ENCODE data around the gene PPFIA3.

Gene PPFIA3

DNA sequence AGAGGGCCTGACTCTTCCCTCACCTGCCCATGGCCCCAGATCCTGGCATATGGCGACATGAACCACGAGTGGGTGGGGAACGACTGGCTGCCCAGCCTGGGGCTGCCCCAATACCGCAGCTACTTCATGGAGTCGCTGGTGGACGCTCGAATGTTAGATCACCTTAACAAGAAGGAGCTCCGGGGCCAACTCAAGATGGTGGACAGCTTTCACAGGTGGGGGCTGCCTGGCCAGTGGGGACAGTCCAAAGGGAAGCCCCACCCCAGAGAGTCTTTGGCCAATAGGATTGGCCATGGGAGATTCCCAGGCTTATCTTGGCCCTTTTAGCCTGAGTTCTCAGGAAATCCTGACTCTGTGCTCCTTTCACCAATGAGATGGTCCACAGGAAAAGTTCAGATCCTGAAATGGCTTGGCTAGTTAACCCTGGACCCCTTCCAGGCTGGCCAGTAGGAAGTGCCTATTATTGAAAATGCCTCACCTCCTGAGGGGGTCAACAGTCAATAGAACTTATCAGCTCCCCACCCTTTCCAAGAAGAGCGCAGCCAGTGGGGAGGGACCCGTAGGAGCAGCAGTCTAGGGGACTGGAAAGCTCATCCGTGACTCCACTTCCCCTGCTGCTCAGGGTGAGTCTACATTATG lies 28.8 kb downstream of the PPFIA3 start:
- Histone ChIP-seq H3K4me2 (ENCODE audit: low read depth, low read length, poor library complexity, severe bottlenecking) (no peak overlapping the region), H3K9me2 (replicated peaks; ENCODE audit: insufficient read depth, low read length) (no peaks in the 10 kb centered on the region), H3K9me3 (ENCODE audit: insufficient read depth, low read length) (no peaks in the 10 kb centered on the region), H4K20me1 (ENCODE audit: low read depth, low read length) (no peaks in the 10 kb centered on the region), H3K36me3 (ENCODE audit: low read length) (no peaks in the 10 kb centered on the region), H3F3A (ENCODE audit: insufficient read depth) (0 out of 2 replicates have a peak, but pooled peaks cover 5% of the 10 kb centered on the region), H3K27ac (ENCODE audit: low read depth, low read length) (no peak overlapping the region), H3K27me3 (ENCODE audit: low read length) (no peaks in the 10 kb centered on the region), H3K79me2 (ENCODE audit: insufficient read depth, low read length) (no peaks in the 10 kb centered on the region), H3K4me3 (ENCODE audit: insufficient read depth, low read length, poor library complexity, severe bottlenecking) (no peak overlapping the region), H3K9ac (ENCODE audit: low read length) (no peak overlapping the region), H2AFZ (ENCODE audit: low read depth, low read length, severe bottlenecking) (no peak overlapping the region)
- TF ChIP-seq EZH2phosphoT487 (conservative IDR thresholded peaks at IDR 0.05; ENCODE audit: low read length) = no peak
- TF ChIP-seq, protein P1, sequence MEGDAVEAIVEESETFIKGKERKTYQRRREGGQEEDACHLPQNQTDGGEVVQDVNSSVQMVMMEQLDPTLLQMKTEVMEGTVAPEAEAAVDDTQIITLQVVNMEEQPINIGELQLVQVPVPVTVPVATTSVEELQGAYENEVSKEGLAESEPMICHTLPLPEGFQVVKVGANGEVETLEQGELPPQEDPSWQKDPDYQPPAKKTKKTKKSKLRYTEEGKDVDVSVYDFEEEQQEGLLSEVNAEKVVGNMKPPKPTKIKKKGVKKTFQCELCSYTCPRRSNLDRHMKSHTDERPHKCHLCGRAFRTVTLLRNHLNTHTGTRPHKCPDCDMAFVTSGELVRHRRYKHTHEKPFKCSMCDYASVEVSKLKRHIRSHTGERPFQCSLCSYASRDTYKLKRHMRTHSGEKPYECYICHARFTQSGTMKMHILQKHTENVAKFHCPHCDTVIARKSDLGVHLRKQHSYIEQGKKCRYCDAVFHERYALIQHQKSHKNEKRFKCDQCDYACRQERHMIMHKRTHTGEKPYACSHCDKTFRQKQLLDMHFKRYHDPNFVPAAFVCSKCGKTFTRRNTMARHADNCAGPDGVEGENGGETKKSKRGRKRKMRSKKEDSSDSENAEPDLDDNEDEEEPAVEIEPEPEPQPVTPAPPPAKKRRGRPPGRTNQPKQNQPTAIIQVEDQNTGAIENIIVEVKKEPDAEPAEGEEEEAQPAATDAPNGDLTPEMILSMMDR (IDR thresholded peaks at IDR 0.05; ENCODE audit: insufficient read depth, low read length, poor library complexity, severe bottlenecking) = no peak

DNA sequence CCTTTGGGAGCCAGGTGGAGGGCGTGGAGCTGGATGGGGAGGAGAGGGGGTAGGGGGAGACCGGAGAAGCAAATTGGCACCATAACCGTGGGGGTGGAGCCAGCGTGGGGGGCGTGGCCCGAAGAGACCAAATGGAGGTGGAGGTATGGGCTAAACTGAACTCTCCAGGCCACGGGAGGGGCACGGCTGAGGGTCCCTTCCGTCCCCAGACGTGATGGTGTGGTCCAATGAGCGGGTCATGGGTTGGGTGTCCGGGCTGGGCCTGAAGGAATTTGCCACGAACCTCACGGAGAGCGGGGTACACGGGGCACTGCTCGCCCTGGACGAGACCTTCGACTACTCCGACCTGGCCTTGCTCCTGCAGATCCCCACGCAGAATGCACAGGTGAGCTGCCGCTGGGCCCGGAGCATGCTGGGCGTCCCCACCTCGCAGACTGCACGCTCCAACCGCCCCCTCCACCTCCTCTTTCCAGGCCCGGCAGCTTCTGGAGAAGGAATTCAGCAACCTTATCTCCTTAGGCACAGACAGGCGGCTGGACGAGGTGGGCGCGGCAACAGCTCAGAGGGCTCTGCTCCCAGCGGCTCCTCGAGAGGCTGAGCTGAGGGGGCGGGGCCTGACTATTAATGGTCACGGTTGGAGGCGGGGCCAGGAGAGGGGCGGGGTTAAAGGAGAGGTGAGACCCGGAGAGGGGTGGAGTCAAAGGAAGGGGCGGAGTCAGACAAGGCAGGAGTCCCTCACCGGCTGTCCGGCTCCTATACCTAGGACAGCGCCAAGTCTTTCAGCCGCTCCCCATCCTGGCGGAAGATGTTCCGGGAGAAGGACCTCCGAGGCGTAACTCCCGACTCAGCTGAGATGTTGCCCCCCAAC lies 29.7 kb downstream of the PPFIA3 start:
- no peak for TF ChIP-seq EZH2phosphoT487 (conservative IDR thresholded peaks at IDR 0.05; ENCODE audit: low read length)
- TF ChIP-seq, protein P1 (IDR thresholded peaks at IDR 0.05; ENCODE audit: insufficient read depth, low read length, poor library complexity, severe bottlenecking) = no peak
- peak overlapping the region; percentile 44; the same call in 1 of the 2 replicates for H3K9ac ChIP-seq (ENCODE audit: low read length)
- H3K4me3 ChIP-seq (ENCODE audit: insufficient read depth, low read length, poor library complexity, severe bottlenecking) = peak overlapping the region; percentile 45
- H3K27me3 ChIP-seq (ENCODE audit: low read length) = no peaks in the 10 kb centered on the region
- H3F3A ChIP-seq (ENCODE audit: insufficient read depth) = 0 out of 2 replicates have a peak, but pooled peaks cover 5% of the 10 kb centered on the region
- H3K9me2 ChIP-seq (replicated peaks; ENCODE audit: insufficient read depth, low read length) = no peaks in the 10 kb centered on the region
- peak overlapping the region; percentile 48 for H3K4me2 ChIP-seq (ENCODE audit: low read depth, low read length, poor library complexity, severe bottlenecking)
- H3K79me2 ChIP-seq (ENCODE audit: insufficient read depth, low read length) = no peaks in the 10 kb centered on the region
- H2AFZ ChIP-seq (ENCODE audit: low read depth, low read length, severe bottlenecking) = no peak overlapping the region
- no peaks in the 10 kb centered on the region for H4K20me1 ChIP-seq (ENCODE audit: low read depth, low read length)
- no peaks in the 10 kb centered on the region for H3K36me3 ChIP-seq (ENCODE audit: low read length)
- no peaks in the 10 kb centered on the region for H3K9me3 ChIP-seq (ENCODE audit: insufficient read depth, low read length)
- no peak overlapping the region for H3K27ac ChIP-seq (ENCODE audit: low read depth, low read length)

DNA sequence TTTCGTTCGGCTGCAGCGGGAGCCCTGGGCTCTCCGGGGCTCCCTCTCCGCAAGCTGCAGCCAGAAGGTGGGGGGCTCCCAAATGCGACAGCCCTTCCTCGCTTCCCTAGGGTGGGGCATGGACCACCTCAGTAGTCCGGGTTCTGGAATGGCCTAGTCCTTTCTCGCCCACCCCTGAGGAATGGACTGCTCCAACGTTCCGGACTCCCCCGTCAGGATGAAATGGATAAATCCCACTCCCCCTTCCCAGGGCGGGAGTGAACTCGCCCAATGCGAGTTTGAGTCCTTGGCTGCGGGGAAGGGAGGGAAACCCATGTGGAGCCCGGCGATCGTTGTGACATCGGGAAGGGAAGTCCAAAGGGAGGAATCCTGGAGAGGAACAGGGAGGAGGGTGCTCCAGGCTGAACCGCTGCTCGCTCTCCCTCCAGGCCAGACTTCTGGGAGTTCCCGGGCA lies 30.3 kb downstream of the PPFIA3 start:
- peak overlapping the region; percentile 45 for H3K4me3 ChIP-seq (ENCODE audit: insufficient read depth, low read length, poor library complexity, severe bottlenecking)
- no peak for TF ChIP-seq EZH2phosphoT487 (conservative IDR thresholded peaks at IDR 0.05; ENCODE audit: low read length)
- TF ChIP-seq, protein P1 (IDR thresholded peaks at IDR 0.05; ENCODE audit: insufficient read depth, low read length, poor library complexity, severe bottlenecking) = no peak
- H3K27me3 ChIP-seq (ENCODE audit: low read length) = no peaks in the 10 kb centered on the region
- H3K9me2 ChIP-seq (replicated peaks; ENCODE audit: insufficient read depth, low read length) = no peaks in the 10 kb centered on the region
- peak overlapping the region; percentile 48 for H3K4me2 ChIP-seq (ENCODE audit: low read depth, low read length, poor library complexity, severe bottlenecking)
- no peaks in the 10 kb centered on the region for H3K9me3 ChIP-seq (ENCODE audit: insufficient read depth, low read length)
- H3K79me2 ChIP-seq (ENCODE audit: insufficient read depth, low read length) = no peaks in the 10 kb centered on the region
- H3K36me3 ChIP-seq (ENCODE audit: low read length) = no peaks in the 10 kb centered on the region
- peak overlapping the region; percentile 44 for H3K9ac ChIP-seq (ENCODE audit: low read length)
- H3K27ac ChIP-seq (ENCODE audit: low read depth, low read length) = no peak overlapping the region
- H3F3A ChIP-seq (ENCODE audit: insufficient read depth) = 0 out of 2 replicates have a peak, but pooled peaks cover 5% of the 10 kb centered on the region
- no peaks in the 10 kb centered on the region for H4K20me1 ChIP-seq (ENCODE audit: low read depth, low read length)
- peak overlapping the region; percentile 71 for H2AFZ ChIP-seq (ENCODE audit: low read depth, low read length, severe bottlenecking)

Measured in SU-DHL-6 (cell line).